ENCODE measurements around the gene DUSP22.
A peak's percentile ranks its signal among the peaks of the same experiment; 100 is the strongest.

The DUSP22 gene

GRCh38 chr6:395432-396125, 103.3 kb downstream of the DUSP22 start:
- no peak for ATAC-seq
- no peak for DNase-seq

GRCh38 chr6:396126-396520, 103.8 kb downstream of the DUSP22 start:
- DNase-seq (no peak), ATAC-seq (no peak)

GRCh38 chr6:397056-397455, 104.8 kb downstream of the DUSP22 start:
- DNase-seq (no peak), ATAC-seq (no peak)

- ATAC-seq (no peak), DNase-seq (no peak)
These were observed 105.3 kb downstream of the DUSP22 start for GRCh38 chr6:397604-398003.

GRCh38 chr6:398065-398464, 105.8 kb downstream of the DUSP22 start:
- ATAC-seq (no peak), DNase-seq (no peak)

- ATAC-seq (no peak), DNase-seq (no peak)
These were observed 106.3 kb downstream of the DUSP22 start for GRCh38 chr6:398558-399078.

- no peak for DNase-seq
- peak; percentile 20 for ATAC-seq
These were observed 107.7 kb downstream of the DUSP22 start for GRCh38 chr6:399785-400534.

- no peak for DNase-seq
- ATAC-seq = no peak
These were observed 108.5 kb downstream of the DUSP22 start for GRCh38 chr6:400815-401214.
